MM.1S (cell line): ENCODE results near the gene SLC6A9.

Source experiments
- DNase-seq: peaks from one replicate; pipeline ENCODE4 v3.0.0-alpha.2; 2015
- H2AFZ ChIP-seq: fragments of 300-600 bp; sonication (generic); 2 replicates; pipeline ENCODE4 v1.6.0; 2016; ENCODE audit warnings: antibody characterized with exemption, low read length
- H3F3A ChIP-seq: fragments of 300-600 bp; sonication (generic); 2 replicates; pipeline ENCODE4 v1.6.1; 2016; ENCODE audit warnings: mild to moderate bottlenecking, antibody characterized with exemption, low read length, moderate library complexity, mixed read lengths; ENCODE audit not compliant: insufficient read depth
- H3K27ac ChIP-seq: fragments of 300-600 bp; sonication (generic); 2 replicates; pipeline ENCODE4 v1.5.1; 2016; ENCODE audit warnings: mild to moderate bottlenecking, low read length
- H3K27me3 ChIP-seq: fragments of 300-600 bp; sonication (generic); replicated peaks from 2 replicates; pipeline ENCODE4 v1.6.0; 2016; ENCODE audit warnings: low read length; ENCODE audit not compliant: insufficient read depth
- H3K36me3 ChIP-seq: fragments of 300-600 bp; sonication (generic); replicated peaks from 2 replicates; pipeline ENCODE4 v1.6.1; 2016; ENCODE audit warnings: mild to moderate bottlenecking, low read length, mixed read lengths; ENCODE audit not compliant: insufficient read depth
- H3K4me1 ChIP-seq: fragments of 300-600 bp; sonication (generic); 2 replicates; pipeline ENCODE4 v1.6.1; 2016; ENCODE audit warnings: low read length, mixed read lengths
- H3K4me2 ChIP-seq: fragments of 300-600 bp; sonication (generic); 2 replicates; pipeline ENCODE4 v1.6.0; 2016; ENCODE audit warnings: low read depth, low read length
- H3K4me3 ChIP-seq: fragments of 300-600 bp; sonication (generic); 2 replicates; pipeline ENCODE4 v1.5.1; 2016; ENCODE audit warnings: low read length, mixed read lengths
- H3K79me2 ChIP-seq: fragments of 300-600 bp; sonication (generic); 2 replicates; pipeline ENCODE4 v1.6.1; 2016; ENCODE audit warnings: mixed run types, low read length, mixed read lengths
- H3K9ac ChIP-seq: fragments of 300-600 bp; sonication (generic); 2 replicates; pipeline ENCODE4 v1.6.1; 2016; ENCODE audit warnings: low read length, mixed read lengths
- H3K9me2 ChIP-seq: fragments of 300-600 bp; sonication (generic); replicated peaks from 2 replicates; pipeline ENCODE4 v1.6.1; 2016; ENCODE audit warnings: mild to moderate bottlenecking, low read length, mixed read lengths; ENCODE audit not compliant: insufficient read depth
- H3K9me3 ChIP-seq: fragments of 300-600 bp; sonication (generic); replicated peaks from 2 replicates; pipeline ENCODE4 v1.6.1; 2016; ENCODE audit warnings: mild to moderate bottlenecking, low read length, mixed read lengths; ENCODE audit not compliant: insufficient read depth
- H4K20me1 ChIP-seq: fragments of 300-600 bp; sonication (generic); 2 replicates; pipeline ENCODE4 v1.6.1; 2016; ENCODE audit warnings: mild to moderate bottlenecking, low read length, moderate library complexity, mixed read lengths; ENCODE audit not compliant: insufficient read depth
- EZH2 ChIP-seq: fragments of 300-600 bp; sonication (generic); optimal IDR thresholded peaks from 2 replicates; pipeline ENCODE3; 2017; ENCODE audit warnings: low read depth, mild to moderate bottlenecking, antibody characterized with exemption, low read length, mixed read lengths
- EZH2phosphoT487 ChIP-seq: fragments of 300-600 bp; sonication (generic); IDR thresholded peaks from 2 replicates; pipeline ENCODE4 v1.6.1; 2018; ENCODE audit warnings: antibody characterized with exemption, low read length
- TF ChIP-seq, protein P1 (sequence below): fragments of 300-600 bp; sonication (generic); IDR thresholded peaks from 2 replicates; pipeline ENCODE4 v1.5.1; 2016; ENCODE audit warnings: antibody characterized with exemption, low read length, mixed read lengths

The SLC6A9 gene

DNA sequence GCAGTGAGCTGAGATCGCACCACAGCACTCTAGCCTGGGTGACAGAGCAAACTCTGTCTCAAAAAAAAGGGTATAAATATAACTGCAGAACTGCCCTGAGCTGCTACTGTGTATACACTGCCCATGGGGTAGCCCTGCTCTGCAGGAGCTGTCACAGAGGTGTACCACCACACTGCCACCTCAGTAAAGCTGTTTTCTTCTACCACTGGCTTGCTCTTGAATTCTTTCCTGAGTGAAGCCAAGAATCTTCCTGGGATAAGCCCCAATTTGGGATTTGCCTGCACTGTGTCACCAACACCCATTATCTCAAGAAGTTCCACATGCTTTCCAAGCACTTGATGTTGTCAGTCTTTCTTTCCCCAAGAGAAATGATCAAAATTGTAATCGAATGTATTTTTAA lies 30.6 kb upstream of the SLC6A9 start:
- Histone ChIP-seq H3K27me3 (no peaks in the 10 kb centered on the region), H3K9me2 (no peaks in the 10 kb centered on the region), H3F3A (no peaks in the 10 kb centered on the region), H3K79me2 (no peaks in the 10 kb centered on the region), H3K27ac (no peak overlapping the region), H3K36me3 (no peaks in the 10 kb centered on the region), H3K4me3 (no peak overlapping the region), H2AFZ (no peak overlapping the region), H4K20me1 (no peaks in the 10 kb centered on the region), H3K9ac (no peak overlapping the region), H3K4me2 (no peak overlapping the region), H3K9me3 (no peaks in the 10 kb centered on the region), H3K4me1 (no peaks in the 10 kb centered on the region)
- no peak for TF ChIP-seq EZH2phosphoT487
- TF ChIP-seq, protein P1, sequence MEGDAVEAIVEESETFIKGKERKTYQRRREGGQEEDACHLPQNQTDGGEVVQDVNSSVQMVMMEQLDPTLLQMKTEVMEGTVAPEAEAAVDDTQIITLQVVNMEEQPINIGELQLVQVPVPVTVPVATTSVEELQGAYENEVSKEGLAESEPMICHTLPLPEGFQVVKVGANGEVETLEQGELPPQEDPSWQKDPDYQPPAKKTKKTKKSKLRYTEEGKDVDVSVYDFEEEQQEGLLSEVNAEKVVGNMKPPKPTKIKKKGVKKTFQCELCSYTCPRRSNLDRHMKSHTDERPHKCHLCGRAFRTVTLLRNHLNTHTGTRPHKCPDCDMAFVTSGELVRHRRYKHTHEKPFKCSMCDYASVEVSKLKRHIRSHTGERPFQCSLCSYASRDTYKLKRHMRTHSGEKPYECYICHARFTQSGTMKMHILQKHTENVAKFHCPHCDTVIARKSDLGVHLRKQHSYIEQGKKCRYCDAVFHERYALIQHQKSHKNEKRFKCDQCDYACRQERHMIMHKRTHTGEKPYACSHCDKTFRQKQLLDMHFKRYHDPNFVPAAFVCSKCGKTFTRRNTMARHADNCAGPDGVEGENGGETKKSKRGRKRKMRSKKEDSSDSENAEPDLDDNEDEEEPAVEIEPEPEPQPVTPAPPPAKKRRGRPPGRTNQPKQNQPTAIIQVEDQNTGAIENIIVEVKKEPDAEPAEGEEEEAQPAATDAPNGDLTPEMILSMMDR, result no peak
- no peak for TF ChIP-seq EZH2
- no peak for DNase-seq

- no peaks in the 10 kb centered on the region for H3K36me3 ChIP-seq
- H3K4me1 ChIP-seq, result no peaks in the 10 kb centered on the region
- no peak overlapping the region for H3K4me3 ChIP-seq
- no peaks in the 10 kb centered on the region for H4K20me1 ChIP-seq
- H3K27me3 ChIP-seq, result no peaks in the 10 kb centered on the region
- H3K9ac ChIP-seq, result no peak overlapping the region
- H3F3A ChIP-seq, result no peaks in the 10 kb centered on the region
- H3K9me3 ChIP-seq, result no peaks in the 10 kb centered on the region
- no peaks in the 10 kb centered on the region for H3K79me2 ChIP-seq
- H3K9me2 ChIP-seq, result no peaks in the 10 kb centered on the region
- no peak overlapping the region for H3K4me2 ChIP-seq
- no peak overlapping the region for H2AFZ ChIP-seq
- DNase-seq, result no peak
- no peak for TF ChIP-seq EZH2phosphoT487
- no peak for TF ChIP-seq EZH2
- TF ChIP-seq, protein P1, result no peak
- H3K27ac ChIP-seq, result no peak overlapping the region
Measured at GRCh38 chr1:44060830-44061267, 29.6 kb upstream of the SLC6A9 start.

DNA sequence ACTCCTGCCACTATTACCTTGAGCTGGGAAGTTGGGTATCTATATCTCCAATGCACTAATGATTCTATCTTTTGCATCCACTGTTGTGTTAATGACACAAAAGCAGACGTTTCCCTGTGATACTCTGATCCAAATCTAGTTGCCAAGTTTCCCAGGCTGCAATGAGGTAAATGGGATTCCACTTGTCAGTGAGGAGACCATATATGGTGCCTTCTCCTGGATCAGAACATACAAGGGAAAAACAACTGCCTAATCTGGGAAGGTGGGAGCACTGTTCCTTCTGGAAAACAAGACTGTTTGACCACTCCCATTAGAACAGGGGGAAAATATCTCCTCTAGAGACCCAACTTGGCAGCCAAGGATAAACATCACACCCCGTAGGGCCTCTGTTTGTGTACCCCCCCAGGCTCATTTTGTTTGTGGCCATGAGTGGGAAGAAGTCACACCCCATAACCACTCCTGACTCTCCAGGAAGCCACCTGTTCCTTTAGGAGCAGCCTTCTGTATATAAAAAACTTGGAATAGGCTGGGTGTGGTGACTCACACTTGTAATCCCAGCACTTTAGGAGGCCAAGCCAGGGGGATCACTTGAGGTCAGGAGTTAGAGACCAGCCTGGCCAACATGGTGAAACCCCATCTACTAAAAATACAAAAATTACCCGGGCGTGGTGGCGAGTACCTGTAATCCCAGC lies 28.5 kb upstream of the SLC6A9 start:
- Histone ChIP-seq H3K27me3 (no peaks in the 10 kb centered on the region), H3K36me3 (no peaks in the 10 kb centered on the region), H2AFZ (no peak overlapping the region), H3K4me1 (no peaks in the 10 kb centered on the region), H3K9ac (no peak overlapping the region), H3K9me2 (no peaks in the 10 kb centered on the region), H3K79me2 (no peaks in the 10 kb centered on the region), H3K4me3 (no peak overlapping the region), H3K9me3 (no peaks in the 10 kb centered on the region), H3K4me2 (no peak overlapping the region), H3F3A (no peaks in the 10 kb centered on the region), H3K27ac (no peak overlapping the region), H4K20me1 (no peaks in the 10 kb centered on the region)
- TF ChIP-seq, protein P1, result no peak
- DNase-seq, result no peak
